ES-I3 (cell line): Measurements from ENCODE around the gene CELA3A.
"Not testable (repeated sequence)": the region's sequence is repeated elsewhere in the genome, so short reads cannot be mapped to it uniquely, and the experiment has no call there.

ENCODE experiments used
- H3K36me3 ChIP-seq: 2 replicates; pipeline ENCODE4 v1.6.1; 2013; ENCODE audit warnings: mild to moderate bottlenecking, low read length, control low read depth, moderate library complexity; ENCODE audit not compliant: insufficient read depth
- H3K4me1 ChIP-seq: 2 replicates; pipeline ENCODE4 v1.6.1; 2013; ENCODE audit warnings: mild to moderate bottlenecking, control low read depth, low read length; ENCODE audit not compliant: insufficient read depth
- H3K9ac ChIP-seq: 2 replicates; pipeline ENCODE4 v1.6.1; 2013; ENCODE audit warnings: low read depth, mild to moderate bottlenecking, low read length, moderate library complexity
- H3K9me3 ChIP-seq: 2 replicates; pipeline ENCODE4 v1.6.1; 2013; ENCODE audit warnings: mild to moderate bottlenecking, low read length, moderate library complexity; ENCODE audit not compliant: control insufficient read depth, insufficient read depth

CELA3A gene

GRCh38 chr1:22024485-22025367 lies 23.3 kb downstream of the CELA3A start:
- Histone ChIP-seq H3K4me1 (peaks cover 9% of the 10 kb centered on the region), H3K9ac (peak overlapping the region; percentile 97), H3K9me3 (no peaks in the 10 kb centered on the region), H3K36me3 (no peaks in the 10 kb centered on the region)

DNA sequence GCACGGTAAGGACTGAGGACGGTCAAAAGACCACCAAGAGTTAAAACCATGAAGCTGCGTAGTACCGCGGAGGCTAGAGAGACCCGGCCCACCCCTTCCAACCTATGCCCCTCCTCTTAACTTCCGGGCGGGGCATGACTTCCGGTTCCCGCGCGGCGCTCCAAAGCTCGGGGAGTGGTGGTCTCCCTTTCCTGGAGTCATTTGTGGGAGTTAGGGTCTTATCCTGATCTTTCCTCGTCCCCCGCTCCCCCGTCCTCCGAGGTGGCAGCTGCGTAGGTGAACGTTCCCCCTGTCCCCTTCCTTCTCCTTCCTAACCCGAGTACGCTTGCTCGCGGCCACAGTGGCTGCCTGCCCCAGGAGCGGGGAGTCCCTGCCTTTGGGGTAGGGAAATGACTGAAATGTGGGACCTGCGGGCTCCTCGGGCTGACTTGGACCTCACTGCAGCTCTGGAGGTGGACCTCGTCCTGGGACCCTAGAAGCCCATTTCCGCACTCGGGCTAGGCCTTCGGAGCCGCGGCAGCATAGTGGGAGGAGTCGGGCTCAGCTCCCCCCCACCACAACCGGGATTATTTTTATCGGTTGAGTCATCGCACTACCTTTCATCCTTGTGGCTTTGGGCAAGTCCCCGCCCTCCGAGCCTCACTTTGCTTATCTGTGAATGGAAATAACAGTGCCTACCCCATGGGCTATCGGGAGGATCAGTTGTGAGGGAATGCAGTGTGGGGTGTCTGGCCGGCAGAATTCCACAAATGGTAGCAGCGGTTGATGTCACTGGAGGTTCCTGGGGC lies 24.1 kb downstream of the CELA3A start:
- Histone ChIP-seq H3K9me3 (no peaks in the 10 kb centered on the region), H3K4me1 (peaks cover 9% of the 10 kb centered on the region), H3K36me3 (peaks cover 3% of the 10 kb centered on the region; the same call in 1 of the 2 replicates), H3K9ac (peak overlapping the region; percentile 97)

- Histone ChIP-seq H3K9ac (no peak overlapping the region), H3K4me1 (peaks cover 9% of the 10 kb centered on the region)
Measured at GRCh38 chr1:22026924-22027289, 25.4 kb downstream of the CELA3A start.

DNA sequence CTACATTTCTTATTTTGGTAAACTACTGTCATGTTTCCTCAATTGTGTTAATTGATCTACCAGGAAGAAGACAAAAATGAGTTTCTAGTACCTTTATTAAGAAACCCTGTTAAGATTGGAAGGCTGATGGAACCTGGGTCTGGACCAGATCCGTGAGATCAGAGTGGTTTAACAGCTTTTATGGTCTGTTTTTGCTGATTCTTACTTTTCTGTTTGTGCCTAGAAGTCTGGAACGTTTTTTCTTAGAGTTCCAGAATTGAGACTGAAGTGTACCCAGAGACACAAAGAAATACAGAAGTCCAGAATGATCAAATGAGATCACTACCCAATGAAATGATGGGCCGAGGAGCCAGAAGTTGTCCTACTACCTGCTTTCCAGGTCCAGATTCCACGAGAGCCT lies 28.6 kb downstream of the CELA3A start:
- Histone ChIP-seq H3K4me1 (peaks cover 2% of the 10 kb centered on the region; the same call in 1 of the 2 replicates), H3K9ac (no peak overlapping the region), H3K36me3 (peaks cover 6% of the 10 kb centered on the region; the same call in 1 of the 2 replicates)

More at GRCh38 chr1:22026924-22027289, 25.4 kb downstream of the CELA3A start:
- Histone ChIP-seq H3K36me3 (peaks cover 6% of the 10 kb centered on the region; the same call in 1 of the 2 replicates), H3K9me3 (no peaks in the 10 kb centered on the region)

GRCh38 chr1:22030473-22030872 lies 29.0 kb downstream of the CELA3A start:
- Histone ChIP-seq H3K36me3 (peaks cover 6% of the 10 kb centered on the region; the same call in 1 of the 2 replicates), H3K9me3 (no peaks in the 10 kb centered on the region), H3K4me1 (peaks cover 2% of the 10 kb centered on the region; the same call in 1 of the 2 replicates), H3K9ac (no peak overlapping the region)

More for the DNA sequence above, 28.6 kb downstream of the CELA3A start:
- H3K9me3 ChIP-seq, result no peaks in the 10 kb centered on the region

DNA sequence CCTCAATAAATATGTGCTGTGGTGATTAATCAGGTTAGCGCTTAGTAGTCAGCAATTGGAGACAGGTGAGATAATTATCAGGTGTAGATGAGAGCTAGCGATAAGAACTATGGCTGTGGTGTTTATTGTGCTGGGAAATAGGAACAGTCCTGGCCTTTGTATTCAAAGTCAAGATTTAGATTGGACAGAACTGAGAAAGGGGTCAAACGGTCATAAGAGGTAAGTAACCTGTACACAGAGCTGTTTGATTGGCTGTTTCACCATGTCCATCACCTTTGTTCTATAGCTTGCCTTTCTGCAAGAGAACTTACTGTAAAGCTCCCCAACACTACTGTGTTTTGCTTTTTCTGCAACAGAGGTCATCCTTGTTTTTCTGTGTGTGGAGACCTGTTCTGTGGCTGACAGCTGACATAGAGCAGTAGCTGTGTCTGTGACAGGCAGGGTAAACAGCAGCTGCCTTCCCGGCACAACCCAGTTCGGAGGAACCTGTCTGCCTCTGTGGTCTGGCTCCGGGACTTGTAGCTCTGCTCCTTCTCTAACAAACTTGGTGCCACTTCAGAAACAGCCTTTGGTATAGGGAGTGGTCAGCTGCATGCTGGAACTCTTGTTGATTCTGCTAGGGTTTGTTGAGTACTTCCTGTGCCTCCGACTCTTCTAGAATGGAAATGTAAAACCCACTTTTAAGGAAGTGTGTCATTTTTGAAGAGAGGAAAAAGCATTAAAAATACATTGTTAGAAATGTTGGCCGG lies 29.9 kb downstream of the CELA3A start:
- Histone ChIP-seq H3K4me1 (peaks cover 1% of the 10 kb centered on the region; the same call in 1 of the 2 replicates), H3K9me3 (no peaks in the 10 kb centered on the region), H3K9ac (no peak overlapping the region), H3K36me3 (peaks cover 6% of the 10 kb centered on the region; the same call in 1 of the 2 replicates)

DNA sequence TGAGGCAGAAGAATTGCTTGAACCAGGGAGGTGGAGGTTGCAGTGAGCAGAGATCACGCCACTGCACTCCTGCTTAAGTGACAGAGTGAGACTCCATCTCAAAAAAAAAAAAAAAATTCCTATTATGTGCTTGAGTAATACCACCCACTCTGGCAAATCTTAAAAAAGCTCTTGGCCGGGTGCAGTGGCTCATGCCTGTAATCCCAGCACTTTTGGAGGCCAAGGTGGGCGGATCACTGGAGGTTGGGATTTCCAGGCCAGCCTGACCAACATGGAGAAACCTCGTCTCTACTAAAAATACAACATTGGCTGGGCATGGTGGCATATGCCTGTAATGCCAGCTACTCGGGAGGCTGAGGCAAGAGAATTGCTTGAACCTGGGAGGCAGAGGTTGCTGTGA lies 33.4 kb downstream of the CELA3A start:
- H3K36me3 ChIP-seq, H3K9ac ChIP-seq, H3K9me3 ChIP-seq: not testable (repeated sequence)
- H3K4me1 ChIP-seq, result peaks cover 16% of the 10 kb centered on the region

- no peaks in the 10 kb centered on the region for H3K9me3 ChIP-seq
- H3K9ac ChIP-seq, result no peak overlapping the region
- H3K4me1 ChIP-seq, result peaks cover 21% of the 10 kb centered on the region
- H3K36me3 ChIP-seq, result no peaks in the 10 kb centered on the region
Measured at GRCh38 chr1:22037520-22037919, 36.1 kb downstream of the CELA3A start.

GRCh38 chr1:22038036-22038435 lies 36.6 kb downstream of the CELA3A start:
- H3K4me1 ChIP-seq, result peaks cover 21% of the 10 kb centered on the region
- H3K9me3 ChIP-seq, result no peaks in the 10 kb centered on the region
- no peaks in the 10 kb centered on the region for H3K36me3 ChIP-seq
- H3K9ac ChIP-seq, result no peak overlapping the region

DNA sequence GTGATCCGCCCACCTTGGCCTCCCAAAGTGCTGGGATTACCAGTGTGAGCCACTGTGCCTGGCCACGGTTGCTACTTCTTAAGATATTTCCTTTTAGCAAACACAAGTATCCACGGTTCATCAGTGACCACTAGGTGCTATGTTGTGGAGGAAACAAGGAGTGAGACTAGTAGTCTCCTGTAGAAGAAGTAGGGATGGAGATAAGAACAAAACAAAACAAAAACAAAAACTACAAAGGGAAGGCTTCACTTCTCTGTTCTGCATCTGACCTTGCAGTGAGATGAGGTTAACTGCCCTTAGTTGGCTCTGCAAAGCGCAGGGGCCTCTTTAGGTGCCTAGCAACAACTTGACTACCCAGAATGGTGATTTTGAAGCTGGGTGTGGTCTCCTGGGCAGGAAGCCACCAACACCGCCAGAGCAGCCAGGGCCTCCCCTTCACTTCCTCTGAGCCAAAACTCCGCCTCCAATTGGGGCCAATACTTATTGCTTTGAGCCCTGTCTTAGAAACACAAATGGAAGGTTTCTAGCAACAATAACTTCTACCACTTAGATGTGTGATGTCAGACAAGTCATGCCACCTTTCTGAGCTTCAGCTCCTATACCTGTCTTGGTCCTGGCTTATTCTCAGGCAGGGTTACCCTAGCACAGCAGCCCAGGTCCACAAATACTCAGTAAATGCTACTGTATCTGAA lies 38.3 kb downstream of the CELA3A start:
- Histone ChIP-seq H3K4me1 (peaks cover 25% of the 10 kb centered on the region), H3K9me3 (no peaks in the 10 kb centered on the region), H3K9ac (no peak overlapping the region), H3K36me3 (no peaks in the 10 kb centered on the region)

GRCh38 chr1:22040286-22040623 lies 38.8 kb downstream of the CELA3A start:
- Histone ChIP-seq H3K36me3 (no peaks in the 10 kb centered on the region), H3K9me3 (no peaks in the 10 kb centered on the region), H3K9ac (no peak overlapping the region), H3K4me1 (peaks cover 29% of the 10 kb centered on the region)

GRCh38 chr1:22041505-22041904 lies 40.0 kb downstream of the CELA3A start:
- Histone ChIP-seq H3K9ac (no peak overlapping the region), H3K9me3 (peaks cover 3% of the 10 kb centered on the region; the same call in 1 of the 2 replicates), H3K4me1 (peaks cover 29% of the 10 kb centered on the region), H3K36me3 (no peaks in the 10 kb centered on the region)

GRCh38 chr1:22043198-22043769 lies 41.8 kb downstream of the CELA3A start:
- Histone ChIP-seq H3K36me3 (no peaks in the 10 kb centered on the region), H3K9me3 (peaks cover 3% of the 10 kb centered on the region; the same call in 1 of the 2 replicates), H3K9ac (no peak overlapping the region), H3K4me1 (peaks cover 18% of the 10 kb centered on the region)
